Testis (tissue), 3 donors: ENCODE data around the gene ZNF865. TPM values are rescaled to one million over a fixed set of nuclear protein-coding genes. Genes with fewer than 3 reads are reported as not detected.

ENCODE experiments used
- DNase-seq: peaks from one replicate; pipeline ENCODE4 v3.0.0-alpha.2; 2019
- H3K27ac ChIP-seq, 2 donors: fragments of 200-600 bp; sonication (generic); one replicate each; pipeline ENCODE4 v1.5.1; 2019
- H3K27me3 ChIP-seq: fragments of 200-600 bp; sonication (generic); one replicate; pipeline ENCODE4 v1.5.1; 2019
- H3K36me3 ChIP-seq: fragments of 200-600 bp; sonication (generic); one replicate; pipeline ENCODE4 v1.5.1; 2017; ENCODE audit warnings: low read depth; ENCODE audit errors: missing control alignments
- H3K4me1 ChIP-seq: fragments of 200-600 bp; sonication (generic); one replicate; pipeline ENCODE4 v1.5.1; 2019
- H3K4me3 ChIP-seq, 2 donors: fragments of 200-600 bp; sonication (generic); one replicate each; pipeline ENCODE4 v1.5.1; 2017 to 2019
- H3K9me3 ChIP-seq: fragments of 200-600 bp; sonication (generic); one replicate; pipeline ENCODE4 v1.5.1; 2017
- CTCF ChIP-seq, 3 experiments: fragments of 450-650 bp in 2 of 3; fragments of 200-600 bp in 1 of 3; sonication (generic) in 1 of 3; IDR thresholded peaks; one replicate each; pipeline ENCODE4 v1.5.1; 2016 to 2019; ENCODE audit warnings: antibody characterized with exemption in 3 of 3, mild to moderate bottlenecking in 2 of 3, moderate library complexity in 1 of 3
- POLR2A ChIP-seq: fragments of 450-650 bp; IDR thresholded peaks from one replicate; pipeline ENCODE4 v1.6.1; 2017; ENCODE audit warnings: antibody characterized with exemption, mild to moderate bottlenecking, moderate library complexity
- WGBS, 2 donors: methylation state at CpG; one replicate each; pipeline ENCODE4 v1.1.5; 2018; 5-methylcytosine and 5-hydroxymethylcytosine counted together
- intact Hi-C: fragments of 100-400 bp; cut with DNase I; formaldehyde crosslinking; loops from one replicate; pipeline ENCODE4 v1.15.1; 2023; ENCODE audit warnings: low total_unique reads
- polyA plus RNA-seq: library from polyadenylated mRNA; stranded (reverse); fragments of 350-450 nt; fragmentation: Illumina TruSeq; extraction: RNeasy Lipid Tissue Mini Kit (QIAGEN cat#74804); gene quantifications from one replicate; pipeline ENCODE4 v1.2.3, GENCODE V29; 2014; ENCODE audit warnings: low read depth, low replicate concordance; ENCODE audit not compliant: insufficient read depth
- total RNA-seq, 2 donors: library from RNA; depleted of rRNA; stranded (reverse); fragments of >200 nt; gene quantifications; one replicate each; pipeline ENCODE4 v1.2.3, GENCODE V29; 2016

ZNF865 gene
- total and polyA plus RNA-seq, 3 donors from 2014 or later: 4.7 to 14.5 (median 12.2) TPM

- intact Hi-C loops: no loop called here
- Histone ChIP-seq H3K36me3 (no peaks in the 10 kb centered on the region), H3K27ac (no peak overlapping the region), H3K27me3 (no peaks in the 10 kb centered on the region), H3K9me3 (no peaks in the 10 kb centered on the region), H3K4me1 (peaks cover 24% of the 10 kb centered on the region), H3K4me3 (peak overlapping the region in 1 of 2 donors; percentile 5)
- DNase-seq: no peak
- no peak for TF ChIP-seq POLR2A
- TF ChIP-seq CTCF (IDR thresholded peaks at IDR 0.05): no peak
- WGBS, 2 donors: 63 to 81% methylated on average over 38 to 82 of the region's 90 CpGs
Observed at GRCh38 chr19:55578761-55579747, 26.4 kb upstream of the ZNF865 start.

- H3K4me3 ChIP-seq: peak overlapping the region; percentile 68 to 85
- intact Hi-C loops: no loop called here
- H3K27me3 ChIP-seq: no peaks in the 10 kb centered on the region
- peak overlapping the region; percentile 89 for H3K27ac ChIP-seq
- WGBS, 2 donors: 10 to 11% methylated on average over 15 to 19 of the region's 20 CpGs
- no peak for DNase-seq
- H3K4me1 ChIP-seq: peaks cover 24% of the 10 kb centered on the region
- no peaks in the 10 kb centered on the region for H3K36me3 ChIP-seq
- TF ChIP-seq CTCF (IDR thresholded peaks at IDR 0.05): no peak
- no peaks in the 10 kb centered on the region for H3K9me3 ChIP-seq
Observed at GRCh38 chr19:55579766-55580621, 25.5 kb upstream of the ZNF865 start.

GRCh38 chr19:55580628-55581144, 24.8 kb upstream of the ZNF865 start, which contains the start of gene ZNF579:
ZNF579 (minus strand) TSS chr19:55580848; CDS start chr19:55579639, 1,209 bp downstream.
- H3K4me1 ChIP-seq: peaks cover 24% of the 10 kb centered on the region
- WGBS, 2 donors: 0 to 5% methylated on average over 5 to 24 of the region's 24 CpGs
- intact Hi-C loops: no loop called here

More at GRCh38 chr19:55580628-55581144, 24.8 kb upstream of the ZNF865 start, which contains the start of gene ZNF579:
- no peak for TF ChIP-seq CTCF (IDR thresholded peaks at IDR 0.05)
- no peak for TF ChIP-seq POLR2A
- Histone ChIP-seq H3K36me3 (no peaks in the 10 kb centered on the region), H3K27me3 (no peaks in the 10 kb centered on the region), H3K27ac (peak within 1 kb of the TSS; percentile 89), H3K4me3 (peak within 1 kb of the TSS; percentile 68 to 85), H3K9me3 (no peaks in the 10 kb centered on the region)
- peak; percentile 86 for DNase-seq
